HepG2 (cell line): Measurements from ENCODE around the gene SIX4. TPM values are rescaled to one million over a fixed set of nuclear protein-coding genes. Genes with fewer than 3 reads are reported as not detected.

Experiments used
- HOXA7 ChIP-seq: sonication (generic); formaldehyde crosslinking; IDR thresholded peaks from 2 replicates; pipeline ENCODE4 v1.8.1; 2022; ENCODE audit warnings: mild to moderate bottlenecking, missing genetic modification reagents, moderate library complexity
- PHF8 ChIP-seq: sonication (generic); formaldehyde crosslinking; IDR thresholded peaks from 2 replicates; pipeline ENCODE4 v1.5.0; 2020; ENCODE audit warnings: missing genetic modification reagents
- PRDM15 ChIP-seq: sonication (generic); formaldehyde crosslinking; IDR thresholded peaks from 2 replicates; pipeline ENCODE4 v1.4.0; 2020; ENCODE audit warnings: missing genetic modification reagents
- TGIF2 ChIP-seq: IDR thresholded peaks from 2 replicates; pipeline ENCODE4 v1.6.1; 2016; ENCODE audit warnings: control low read depth, missing compliant biosample characterization
- ZBTB21 ChIP-seq: sonication (generic); formaldehyde crosslinking; IDR thresholded peaks from 2 replicates; pipeline ENCODE4 v1.4.0; 2020; ENCODE audit warnings: missing genetic modification reagents
- ZMYM4 ChIP-seq: sonication (generic); formaldehyde crosslinking; IDR thresholded peaks from 2 replicates; pipeline ENCODE4 v1.8.1; 2023; ENCODE audit warnings: mild to moderate bottlenecking, missing genetic modification reagents
- ZNF496 ChIP-seq: sonication (generic); formaldehyde crosslinking; IDR thresholded peaks from 2 replicates; pipeline ENCODE4 v1.8.1; 2023; ENCODE audit warnings: mild to moderate bottlenecking, moderate library complexity, missing genetic modification reagents; ENCODE audit not compliant: insufficient replicate concordance
- ZNF501 ChIP-seq: sonication (generic); formaldehyde crosslinking; IDR thresholded peaks from 2 replicates; pipeline ENCODE4 v1.5.1; 2020; ENCODE audit warnings: mild to moderate bottlenecking, moderate library complexity, missing genetic modification reagents
- polyA plus RNA-seq, 8 experiments: library from polyadenylated mRNA; depleted of rRNA in 3 of 8; stranded (reverse) in 7 of 8; unstranded in 1 of 8; fragments of >200 nt; fragmentation: Illumina TruSeq in 4 of 8; extraction: Trizol in 4 of 8; gene quantifications; 2 replicates each; pipeline versions ENCODE4 v1.2.1 to v1.2.3, GENCODE V29; 2011 to 2016; ENCODE audit warnings: low read depth in 4 of 8, missing spikeins in 1 of 8, mixed read lengths in 1 of 8; ENCODE audit not compliant: insufficient read depth in 1 of 8
- total RNA-seq, 5 experiments: library from RNA; depleted of rRNA; stranded (reverse); fragments of >200 nt; fragmentation: Illumina TruSeq; extraction: Trizol; gene quantifications; 2 replicates each; pipeline ENCODE4 v1.2.3, GENCODE V29; 2016; ENCODE audit warnings: low read depth in 1 of 5
- TF ChIP-seq, protein P1 (sequence below): sonication (generic); formaldehyde crosslinking; IDR thresholded peaks from 2 replicates; pipeline ENCODE4 v1.5.0; 2020; ENCODE audit warnings: mild to moderate bottlenecking, missing genetic modification reagents, borderline replicate concordance
- TF ChIP-seq, protein P2 (sequence below): sonication (generic); formaldehyde crosslinking; IDR thresholded peaks from 2 replicates; pipeline ENCODE4 v1.4.0; 2020; ENCODE audit warnings: mild to moderate bottlenecking, missing genetic modification reagents
- TF ChIP-seq, protein P3 (sequence below): sonication (generic); formaldehyde crosslinking; IDR thresholded peaks from 2 replicates; pipeline ENCODE4 v1.4.0; 2020; ENCODE audit warnings: missing genetic modification reagents
- TF ChIP-seq, protein P4 (sequence below): sonication (generic); formaldehyde crosslinking; IDR thresholded peaks from 2 replicates; pipeline ENCODE4 v1.4.0; 2020; ENCODE audit warnings: missing genetic modification reagents

SIX4 gene
- total and polyA plus RNA-seq, 2 of the 13 experiments (the other 11 are each of a cell fraction or from before 2014, with no cell fraction given): 5.0 to 6.0 TPM

DNA sequence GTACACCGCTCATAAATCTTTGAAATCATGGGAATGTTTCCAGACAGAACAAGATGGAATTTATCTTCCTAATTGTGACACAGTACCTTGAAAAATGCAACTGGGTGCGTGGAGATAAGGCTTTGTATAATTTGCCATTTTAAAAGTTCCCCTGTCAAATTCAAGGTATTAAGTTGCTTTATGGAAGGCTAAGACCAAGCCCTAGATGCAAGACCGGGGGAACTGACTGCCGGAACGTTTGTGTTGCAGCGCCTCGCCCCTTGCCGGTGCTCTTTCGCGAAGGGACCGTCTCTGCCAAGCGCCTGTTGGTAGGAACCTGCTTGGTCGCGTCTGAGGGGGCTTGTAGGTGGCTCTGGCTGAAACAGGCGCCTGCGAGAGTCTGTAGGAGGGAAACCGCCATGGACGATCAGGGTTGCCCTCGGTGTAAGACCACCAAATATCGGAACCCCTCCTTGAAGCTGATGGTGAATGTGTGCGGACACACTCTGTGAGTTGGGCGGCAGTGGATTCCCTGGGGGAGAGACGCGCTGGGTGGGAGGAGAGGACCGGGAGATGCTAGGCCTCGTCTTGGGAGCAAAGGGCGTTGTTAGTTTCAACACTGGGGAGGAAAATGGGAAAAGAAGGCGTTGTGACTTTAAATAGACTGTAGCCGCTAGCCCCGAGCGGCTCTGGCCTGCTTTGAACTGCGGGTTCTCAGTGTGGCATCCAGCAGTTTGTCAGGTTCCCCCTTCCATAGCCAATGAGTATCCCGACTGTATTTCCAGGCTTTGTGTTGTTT lies 10.5 kb upstream of the SIX4 start, which contains the start of gene MNAT1 (continued):
- TF ChIP-seq, protein P1, sequence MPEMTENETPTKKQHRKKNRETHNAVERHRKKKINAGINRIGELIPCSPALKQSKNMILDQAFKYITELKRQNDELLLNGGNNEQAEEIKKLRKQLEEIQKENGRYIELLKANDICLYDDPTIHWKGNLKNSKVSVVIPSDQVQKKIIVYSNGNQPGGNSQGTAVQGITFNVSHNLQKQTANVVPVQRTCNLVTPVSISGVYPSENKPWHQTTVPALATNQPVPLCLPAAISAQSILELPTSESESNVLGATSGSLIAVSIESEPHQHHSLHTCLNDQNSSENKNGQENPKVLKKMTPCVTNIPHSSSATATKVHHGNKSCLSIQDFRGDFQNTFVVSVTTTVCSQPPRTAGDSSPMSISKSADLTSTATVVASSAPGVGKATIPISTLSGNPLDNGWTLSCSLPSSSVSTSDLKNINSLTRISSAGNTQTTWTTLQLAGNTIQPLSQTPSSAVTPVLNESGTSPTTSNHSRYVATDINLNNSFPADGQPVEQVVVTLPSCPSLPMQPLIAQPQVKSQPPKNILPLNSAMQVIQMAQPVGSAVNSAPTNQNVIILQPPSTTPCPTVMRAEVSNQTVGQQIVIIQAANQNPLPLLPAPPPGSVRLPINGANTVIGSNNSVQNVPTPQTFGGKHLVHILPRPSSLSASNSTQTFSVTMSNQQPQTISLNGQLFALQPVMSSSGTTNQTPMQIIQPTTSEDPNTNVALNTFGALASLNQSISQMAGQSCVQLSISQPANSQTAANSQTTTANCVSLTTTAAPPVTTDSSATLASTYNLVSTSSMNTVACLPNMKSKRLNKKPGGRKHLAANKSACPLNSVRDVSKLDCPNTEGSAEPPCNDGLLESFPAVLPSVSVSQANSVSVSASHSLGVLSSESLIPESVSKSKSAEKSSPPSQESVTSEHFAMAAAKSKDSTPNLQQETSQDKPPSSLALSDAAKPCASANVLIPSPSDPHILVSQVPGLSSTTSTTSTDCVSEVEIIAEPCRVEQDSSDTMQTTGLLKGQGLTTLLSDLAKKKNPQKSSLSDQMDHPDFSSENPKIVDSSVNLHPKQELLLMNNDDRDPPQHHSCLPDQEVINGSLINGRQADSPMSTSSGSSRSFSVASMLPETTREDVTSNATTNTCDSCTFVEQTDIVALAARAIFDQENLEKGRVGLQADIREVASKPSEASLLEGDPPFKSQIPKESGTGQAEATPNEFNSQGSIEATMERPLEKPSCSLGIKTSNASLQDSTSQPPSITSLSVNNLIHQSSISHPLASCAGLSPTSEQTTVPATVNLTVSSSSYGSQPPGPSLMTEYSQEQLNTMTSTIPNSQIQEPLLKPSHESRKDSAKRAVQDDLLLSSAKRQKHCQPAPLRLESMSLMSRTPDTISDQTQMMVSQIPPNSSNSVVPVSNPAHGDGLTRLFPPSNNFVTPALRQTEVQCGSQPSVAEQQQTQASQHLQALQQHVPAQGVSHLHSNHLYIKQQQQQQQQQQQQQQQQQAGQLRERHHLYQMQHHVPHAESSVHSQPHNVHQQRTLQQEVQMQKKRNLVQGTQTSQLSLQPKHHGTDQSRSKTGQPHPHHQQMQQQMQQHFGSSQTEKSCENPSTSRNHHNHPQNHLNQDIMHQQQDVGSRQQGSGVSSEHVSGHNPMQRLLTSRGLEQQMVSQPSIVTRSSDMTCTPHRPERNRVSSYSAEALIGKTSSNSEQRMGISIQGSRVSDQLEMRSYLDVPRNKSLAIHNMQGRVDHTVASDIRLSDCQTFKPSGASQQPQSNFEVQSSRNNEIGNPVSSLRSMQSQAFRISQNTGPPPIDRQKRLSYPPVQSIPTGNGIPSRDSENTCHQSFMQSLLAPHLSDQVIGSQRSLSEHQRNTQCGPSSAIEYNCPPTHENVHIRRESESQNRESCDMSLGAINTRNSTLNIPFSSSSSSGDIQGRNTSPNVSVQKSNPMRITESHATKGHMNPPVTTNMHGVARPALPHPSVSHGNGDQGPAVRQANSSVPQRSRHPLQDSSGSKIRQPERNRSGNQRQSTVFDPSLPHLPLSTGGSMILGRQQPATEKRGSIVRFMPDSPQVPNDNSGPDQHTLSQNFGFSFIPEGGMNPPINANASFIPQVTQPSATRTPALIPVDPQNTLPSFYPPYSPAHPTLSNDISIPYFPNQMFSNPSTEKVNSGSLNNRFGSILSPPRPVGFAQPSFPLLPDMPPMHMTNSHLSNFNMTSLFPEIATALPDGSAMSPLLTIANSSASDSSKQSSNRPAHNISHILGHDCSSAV (CRISPR knock-in tag): no peak
- no peak for TF ChIP-seq HOXA7 (CRISPR knock-in tag)
- TF ChIP-seq, protein P2, sequence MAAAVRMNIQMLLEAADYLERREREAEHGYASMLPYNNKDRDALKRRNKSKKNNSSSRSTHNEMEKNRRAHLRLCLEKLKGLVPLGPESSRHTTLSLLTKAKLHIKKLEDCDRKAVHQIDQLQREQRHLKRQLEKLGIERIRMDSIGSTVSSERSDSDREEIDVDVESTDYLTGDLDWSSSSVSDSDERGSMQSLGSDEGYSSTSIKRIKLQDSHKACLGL (CRISPR knock-in tag): 0 out of 2 replicates have a peak, but pooled peaks have one; percentile 35
- no peak for TF ChIP-seq PRDM15
- TF ChIP-seq, protein P3, sequence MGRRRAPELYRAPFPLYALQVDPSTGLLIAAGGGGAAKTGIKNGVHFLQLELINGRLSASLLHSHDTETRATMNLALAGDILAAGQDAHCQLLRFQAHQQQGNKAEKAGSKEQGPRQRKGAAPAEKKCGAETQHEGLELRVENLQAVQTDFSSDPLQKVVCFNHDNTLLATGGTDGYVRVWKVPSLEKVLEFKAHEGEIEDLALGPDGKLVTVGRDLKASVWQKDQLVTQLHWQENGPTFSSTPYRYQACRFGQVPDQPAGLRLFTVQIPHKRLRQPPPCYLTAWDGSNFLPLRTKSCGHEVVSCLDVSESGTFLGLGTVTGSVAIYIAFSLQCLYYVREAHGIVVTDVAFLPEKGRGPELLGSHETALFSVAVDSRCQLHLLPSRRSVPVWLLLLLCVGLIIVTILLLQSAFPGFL: no peak
- TF ChIP-seq ZNF496 (CRISPR knock-in tag): no peak
- no peak for TF ChIP-seq ZBTB21 (CRISPR knock-in tag)
- TF ChIP-seq, protein P4, sequence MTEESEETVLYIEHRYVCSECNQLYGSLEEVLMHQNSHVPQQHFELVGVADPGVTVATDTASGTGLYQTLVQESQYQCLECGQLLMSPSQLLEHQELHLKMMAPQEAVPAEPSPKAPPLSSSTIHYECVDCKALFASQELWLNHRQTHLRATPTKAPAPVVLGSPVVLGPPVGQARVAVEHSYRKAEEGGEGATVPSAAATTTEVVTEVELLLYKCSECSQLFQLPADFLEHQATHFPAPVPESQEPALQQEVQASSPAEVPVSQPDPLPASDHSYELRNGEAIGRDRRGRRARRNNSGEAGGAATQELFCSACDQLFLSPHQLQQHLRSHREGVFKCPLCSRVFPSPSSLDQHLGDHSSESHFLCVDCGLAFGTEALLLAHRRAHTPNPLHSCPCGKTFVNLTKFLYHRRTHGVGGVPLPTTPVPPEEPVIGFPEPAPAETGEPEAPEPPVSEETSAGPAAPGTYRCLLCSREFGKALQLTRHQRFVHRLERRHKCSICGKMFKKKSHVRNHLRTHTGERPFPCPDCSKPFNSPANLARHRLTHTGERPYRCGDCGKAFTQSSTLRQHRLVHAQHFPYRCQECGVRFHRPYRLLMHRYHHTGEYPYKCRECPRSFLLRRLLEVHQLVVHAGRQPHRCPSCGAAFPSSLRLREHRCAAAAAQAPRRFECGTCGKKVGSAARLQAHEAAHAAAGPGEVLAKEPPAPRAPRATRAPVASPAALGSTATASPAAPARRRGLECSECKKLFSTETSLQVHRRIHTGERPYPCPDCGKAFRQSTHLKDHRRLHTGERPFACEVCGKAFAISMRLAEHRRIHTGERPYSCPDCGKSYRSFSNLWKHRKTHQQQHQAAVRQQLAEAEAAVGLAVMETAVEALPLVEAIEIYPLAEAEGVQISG (CRISPR knock-in tag): peak; percentile 91
- TF ChIP-seq TGIF2 (CRISPR knock-in tag): peak; percentile 86
- TF ChIP-seq PHF8 (CRISPR knock-in tag): peak; percentile 97
- TF ChIP-seq ZMYM4: peak; percentile 97
- TF ChIP-seq ZNF501: peak; percentile 94
